GM18907 (cell line): ENCODE results near the gene RGS13.

ENCODE experiments used
- ATAC-seq: cut with Tn5 transposase; IDR thresholded peaks from one replicate; pipeline ENCODE4 v1.9.1; 2021; ENCODE audit warnings: mild to moderate bottlenecking, moderate library complexity; ENCODE audit not compliant: unreplicated experiment

RGS13 gene

DNA sequence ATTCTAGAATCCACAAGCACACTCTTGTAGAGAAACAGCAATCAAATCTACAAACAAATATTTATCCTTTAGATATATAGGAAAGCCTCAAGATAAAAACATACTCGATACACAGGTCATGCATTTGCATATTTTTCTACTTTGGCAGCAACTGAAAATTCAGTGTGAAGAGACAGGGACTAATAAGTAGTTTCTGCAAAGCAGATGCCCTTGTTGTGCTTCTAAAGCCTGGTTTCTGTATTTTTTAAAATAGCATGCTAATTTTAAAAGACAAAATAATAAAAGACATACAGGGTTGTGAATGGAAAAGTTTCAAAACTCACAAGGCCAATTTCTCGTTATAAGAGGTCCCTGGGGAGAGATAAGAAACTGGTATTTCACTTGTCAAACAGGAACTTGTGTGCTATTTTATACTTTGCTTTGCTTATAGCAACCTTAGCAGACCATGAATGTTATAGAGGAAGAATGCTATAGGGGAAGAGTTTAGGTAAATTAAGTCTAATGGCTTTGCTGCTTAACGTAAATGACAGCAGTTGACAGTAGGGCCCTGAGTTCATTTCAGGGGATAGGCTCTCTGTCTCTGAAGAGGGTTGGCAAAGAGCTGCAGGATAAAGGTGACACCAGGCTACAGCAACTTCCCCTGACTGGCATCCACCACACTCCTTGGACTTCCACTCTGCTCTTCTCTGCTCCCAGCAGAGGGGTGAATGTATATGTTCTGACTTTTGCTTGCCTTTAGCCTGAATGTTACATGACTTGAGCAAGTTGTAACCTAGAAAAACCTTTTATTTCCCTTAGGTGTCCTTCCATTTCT lies 9.4 kb upstream of the RGS13 start:
- peak; percentile 95 for ATAC-seq

DNA sequence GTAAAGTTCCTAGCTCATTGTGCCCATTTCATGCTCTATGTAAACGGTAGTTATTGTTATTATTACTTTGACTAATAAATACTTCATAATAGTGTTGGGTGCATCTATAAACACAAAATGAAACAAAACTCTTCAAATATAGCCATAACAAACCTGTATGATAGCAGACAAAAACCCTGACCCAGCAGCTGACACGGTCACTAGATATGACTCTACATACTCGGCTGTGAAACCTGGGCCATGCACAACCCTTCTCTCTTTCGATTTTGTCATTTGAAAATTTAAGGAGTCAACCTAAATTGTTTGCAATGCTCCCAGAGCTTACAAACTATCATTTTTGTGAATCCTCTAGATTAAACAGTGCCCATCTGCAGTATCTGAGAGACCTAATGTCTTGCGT lies 8.0 kb upstream of the RGS13 start:
- ATAC-seq: no peak

DNA sequence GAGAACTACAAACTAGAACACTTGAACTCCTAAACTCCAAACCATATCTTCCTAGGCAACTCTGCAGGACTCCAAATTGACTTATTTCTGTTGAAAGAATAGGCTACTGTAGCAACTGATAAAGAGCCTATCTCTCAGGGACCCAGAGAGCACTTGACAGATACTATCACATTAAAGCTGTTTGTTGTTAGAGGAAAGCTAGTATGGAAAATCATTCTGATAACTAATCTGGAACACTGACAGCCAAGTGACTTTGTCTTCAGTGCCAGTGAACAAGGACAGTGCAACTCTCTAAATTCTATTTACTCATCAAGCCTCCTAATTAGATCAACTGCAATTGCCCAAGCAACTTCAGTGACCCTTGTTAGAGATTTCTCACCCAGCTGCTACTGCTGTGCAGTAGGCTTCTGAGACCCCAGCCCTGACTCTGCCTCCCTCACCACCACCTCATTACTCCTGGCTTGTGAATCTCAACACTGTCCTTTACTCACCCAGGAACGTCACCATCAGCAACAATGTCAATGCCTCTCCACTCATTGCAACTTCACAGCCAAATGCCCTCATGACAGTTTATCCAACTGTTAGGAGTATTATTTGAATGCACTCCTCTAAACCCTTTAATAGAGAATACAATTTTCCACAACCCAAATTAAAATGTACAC lies 7.4 kb upstream of the RGS13 start:
- ATAC-seq: no peak

DNA sequence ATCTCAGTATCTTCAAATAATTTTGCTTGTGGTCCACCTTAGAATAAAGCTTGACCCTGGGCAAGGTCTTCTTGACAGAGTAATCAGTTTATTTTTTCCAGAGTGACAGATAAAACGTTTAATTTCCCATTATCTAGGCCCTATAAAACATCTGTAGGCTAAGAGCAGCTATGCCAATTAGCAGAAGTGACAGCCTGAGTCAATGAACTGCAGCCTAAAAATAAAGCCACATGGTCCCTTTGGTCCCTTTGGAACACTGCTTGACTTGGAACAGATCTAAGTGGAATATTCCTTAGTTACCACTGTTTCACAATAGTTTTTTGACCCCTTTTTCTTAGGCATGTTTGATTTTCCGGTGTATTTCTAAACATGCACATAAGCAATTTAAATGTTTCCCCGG lies 6.3 kb upstream of the RGS13 start:
- no peak for ATAC-seq

DNA sequence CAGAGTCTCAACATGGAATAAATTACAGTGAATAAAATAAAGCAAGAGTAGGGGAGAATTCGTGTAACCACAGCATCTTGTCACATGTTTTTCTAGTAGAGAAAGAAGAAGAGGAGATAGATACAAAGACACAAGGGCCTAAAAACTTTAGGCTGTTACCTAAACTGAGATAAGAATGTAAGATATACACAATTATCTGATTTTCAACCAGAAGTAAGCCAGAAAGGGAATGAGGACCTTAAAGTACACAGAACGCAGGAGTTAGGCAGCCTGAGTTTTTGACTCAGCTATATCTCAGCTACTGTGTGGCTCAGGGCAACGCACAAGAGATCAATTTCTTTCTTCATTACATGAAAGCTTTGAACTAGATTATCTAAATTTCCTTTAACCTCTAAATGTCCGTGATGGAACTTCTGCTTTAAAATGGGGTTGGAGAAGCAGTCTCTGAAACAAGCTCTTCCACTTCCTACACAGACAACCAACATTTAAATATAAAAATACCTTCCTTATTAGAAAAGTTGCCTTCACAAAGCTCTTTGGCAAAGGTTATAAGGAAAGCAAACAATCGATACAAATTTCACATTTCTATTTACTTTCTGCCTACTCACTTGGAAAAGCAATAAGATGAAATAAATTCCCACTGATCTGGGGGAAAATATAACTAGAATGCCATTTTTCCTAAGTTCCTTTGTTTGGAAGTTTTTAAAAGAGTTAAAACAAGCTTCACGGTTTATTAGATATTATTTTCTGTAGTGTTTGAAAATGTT lies 5.2 kb upstream of the RGS13 start:
- no peak for ATAC-seq

DNA sequence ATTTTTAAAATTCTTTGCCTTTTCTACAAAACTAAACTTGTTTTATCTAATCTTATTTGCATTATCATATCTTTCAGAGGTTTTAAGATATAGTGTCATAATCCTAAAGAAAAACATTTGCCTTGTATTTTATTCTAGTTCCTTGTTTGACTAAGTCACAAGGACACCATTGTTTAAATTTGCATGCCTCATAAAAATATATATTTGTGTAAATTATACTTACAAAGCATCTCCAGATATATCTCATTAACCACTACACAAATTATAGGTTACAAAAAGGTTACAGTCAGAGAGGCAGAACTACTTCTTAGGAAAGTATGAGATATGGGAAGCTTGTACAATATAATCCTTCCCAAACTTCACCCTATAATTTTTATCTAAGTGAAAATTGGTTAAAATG lies 4.2 kb upstream of the RGS13 start:
- no peak for ATAC-seq

DNA sequence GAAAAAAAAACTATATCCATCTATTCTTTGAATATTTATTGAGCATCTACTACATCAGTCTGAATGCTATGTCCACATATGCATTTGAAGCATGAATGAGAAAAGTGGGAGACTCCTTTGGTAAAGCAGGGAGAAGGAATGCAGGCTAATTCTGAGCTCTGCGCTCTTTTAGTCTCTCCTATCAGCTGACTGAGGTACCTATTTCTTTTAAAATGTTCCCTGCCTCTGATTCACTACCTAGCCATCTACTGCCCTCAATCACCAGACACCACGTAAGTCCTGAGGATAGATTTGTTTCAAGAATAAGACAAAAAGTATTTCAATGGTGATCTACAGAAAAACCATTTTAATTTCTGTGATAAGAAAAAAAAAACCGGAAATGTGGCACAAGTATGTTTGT lies 3.8 kb upstream of the RGS13 start:
- ATAC-seq: no peak

DNA sequence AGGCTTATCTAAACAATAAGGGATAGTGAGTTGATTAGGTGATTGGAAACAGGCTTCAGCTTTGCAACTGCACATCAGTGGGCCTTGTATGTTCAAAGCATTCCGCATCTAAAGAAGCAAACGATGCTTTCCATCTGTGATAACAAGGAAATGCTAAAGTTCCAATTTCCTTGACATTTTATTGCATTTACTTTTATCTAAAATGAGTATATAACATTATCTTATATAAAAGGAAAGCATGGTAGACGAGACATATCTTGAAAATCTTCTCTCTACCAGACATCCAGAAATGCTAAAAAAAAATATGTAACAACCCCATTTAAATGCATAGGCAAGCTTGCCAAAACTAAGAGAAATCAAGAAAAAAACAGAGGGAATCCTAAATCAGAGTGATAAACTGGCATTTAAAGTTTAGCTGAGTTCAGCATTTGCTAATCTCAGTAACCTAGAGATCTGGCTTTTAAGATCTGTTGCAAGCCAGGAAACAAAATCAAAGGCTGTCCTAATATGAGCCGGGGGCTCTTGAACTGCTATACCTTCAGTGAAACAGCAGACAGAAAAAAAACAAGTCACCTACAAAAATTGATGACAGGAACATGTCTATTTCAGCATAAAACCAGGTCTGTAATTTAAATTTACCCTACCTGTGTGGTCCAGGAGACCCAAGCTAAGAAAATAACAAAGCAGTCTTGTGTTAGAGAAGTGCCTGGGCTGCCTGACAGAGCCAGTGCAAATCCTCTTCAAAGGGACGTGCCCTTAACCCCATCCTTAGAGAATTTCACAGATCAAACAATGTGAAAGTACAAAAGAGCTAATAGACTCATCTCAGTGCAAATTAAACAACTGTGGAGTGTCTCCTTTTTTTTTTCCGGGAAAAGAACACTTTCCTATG lies 3.1 kb upstream of the RGS13 start:
- no peak for ATAC-seq

DNA sequence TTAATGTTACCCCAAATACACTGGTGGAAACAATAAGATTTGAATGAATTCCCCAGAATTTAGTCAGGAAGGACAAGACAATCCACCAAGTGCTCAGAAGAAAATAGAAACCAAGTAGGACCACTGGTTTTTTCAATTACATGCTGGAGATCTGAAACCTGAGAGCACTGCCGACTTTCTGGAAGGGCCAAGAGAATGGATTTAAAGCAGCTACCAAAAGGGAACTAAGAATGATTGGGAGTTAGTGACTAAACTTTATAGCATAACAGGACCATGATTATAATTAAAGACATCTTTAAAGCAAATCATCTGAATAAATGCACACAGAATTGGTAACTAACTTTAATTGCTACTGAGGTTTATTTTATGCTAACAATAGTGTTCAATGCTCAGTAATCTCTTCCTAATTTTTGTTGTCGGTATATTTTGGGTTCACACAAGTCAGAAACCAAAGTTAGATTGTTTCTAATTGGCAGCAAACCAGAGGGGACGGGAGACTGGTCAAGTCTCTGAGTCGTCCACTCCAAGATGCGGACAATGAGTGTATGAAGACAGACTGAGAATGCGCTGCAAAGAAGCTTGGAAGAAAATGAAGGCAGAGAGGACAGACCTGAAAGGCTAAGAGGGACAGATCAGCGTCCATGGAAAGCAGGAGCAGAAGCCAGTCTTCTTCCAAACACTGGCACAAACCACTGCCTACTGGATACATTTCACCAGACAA lies 2.3 kb upstream of the RGS13 start:
- no peak for ATAC-seq

DNA sequence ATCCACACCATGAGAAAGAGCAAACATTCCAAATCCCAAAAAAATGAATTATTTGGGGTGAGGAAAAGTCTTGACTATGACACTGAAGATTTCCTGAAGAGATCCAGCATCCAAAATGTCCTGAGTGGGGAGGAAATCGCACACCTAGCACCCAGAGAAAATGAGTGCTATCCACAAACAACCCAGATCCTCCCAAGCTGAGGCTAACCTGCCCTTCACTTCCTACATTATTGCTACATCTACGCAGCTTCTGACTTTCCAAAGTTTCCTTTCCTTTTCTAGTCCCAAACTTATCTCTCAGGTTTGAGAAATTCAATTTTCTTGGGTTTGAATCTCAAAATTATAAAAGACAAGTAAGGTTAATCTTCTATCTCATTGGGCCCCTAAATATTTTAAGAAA lies 906 bp upstream of the RGS13 start:
- no peak for ATAC-seq

DNA sequence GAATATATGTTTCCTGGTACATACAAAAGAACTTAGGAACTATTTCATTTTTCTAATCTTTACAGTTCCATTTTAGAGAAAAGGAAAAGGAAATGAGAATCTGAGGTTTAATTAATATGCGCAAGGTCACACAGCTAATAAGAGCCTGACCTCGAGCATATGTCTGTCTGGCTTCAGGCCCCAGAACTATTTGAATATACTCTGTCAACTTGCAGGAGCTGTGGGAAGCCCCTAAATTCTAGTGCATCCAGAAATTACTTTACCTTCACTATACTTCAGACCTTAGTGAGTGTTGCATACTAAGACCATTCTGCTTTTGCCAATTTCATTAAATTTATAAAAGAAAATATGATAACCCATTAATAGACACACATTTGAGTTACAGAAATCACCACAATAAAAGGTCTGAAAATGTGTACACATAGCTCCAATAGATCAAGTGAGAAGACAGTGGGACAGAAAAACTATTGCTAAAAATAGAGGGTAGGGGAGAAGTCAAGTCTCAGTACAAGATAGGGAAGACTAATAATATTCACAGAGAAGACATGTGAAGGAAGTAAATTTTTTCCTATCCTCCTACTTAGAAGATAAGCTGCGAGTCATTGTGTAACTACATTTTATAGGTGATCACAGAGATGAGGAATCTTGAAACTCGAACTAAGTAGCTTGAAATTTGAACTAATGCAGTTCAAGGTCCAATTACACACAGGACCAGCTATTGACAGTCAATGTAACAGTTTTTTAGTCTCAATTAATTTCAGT lies 3.8 kb downstream of the RGS13 start:
- ATAC-seq: peak; percentile 94

DNA sequence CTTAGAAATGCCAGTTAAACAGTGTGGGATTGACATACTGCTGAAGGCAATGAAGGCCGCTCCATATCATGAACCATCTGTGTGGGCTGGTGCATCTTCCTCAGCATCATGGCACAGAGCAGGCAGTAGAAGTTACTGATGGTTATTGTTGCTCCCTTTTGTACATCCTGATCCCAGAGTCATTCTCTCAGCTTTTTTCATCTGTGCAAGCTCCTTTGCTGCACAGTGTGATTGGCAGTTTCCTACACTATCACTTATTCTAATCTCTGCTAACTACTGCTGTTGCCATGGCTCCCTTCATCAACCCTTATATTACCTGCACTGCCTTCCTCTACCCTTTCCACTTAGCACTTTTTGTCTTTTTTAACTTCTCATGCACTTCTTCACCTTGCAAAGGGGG lies 16.2 kb downstream of the RGS13 start:
- ATAC-seq: no peak

DNA sequence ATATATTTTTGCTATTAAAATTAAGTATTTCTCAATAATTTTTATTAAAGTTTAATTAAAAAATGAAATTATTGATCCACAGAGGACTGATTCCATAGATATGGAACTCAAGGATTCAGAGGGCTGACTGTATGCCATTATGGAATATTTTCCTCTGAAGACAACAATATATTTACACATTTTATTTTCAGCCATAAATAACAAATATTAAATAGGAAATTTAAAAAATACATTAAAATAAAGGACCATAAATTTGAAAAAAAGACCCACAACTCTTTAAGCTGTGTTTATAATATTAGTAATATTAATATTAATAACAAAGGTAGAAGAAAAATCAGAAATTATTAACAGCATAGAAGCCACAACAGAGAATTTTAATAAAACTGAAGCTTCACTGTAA lies 18.2 kb downstream of the RGS13 start:
- no peak for ATAC-seq

DNA sequence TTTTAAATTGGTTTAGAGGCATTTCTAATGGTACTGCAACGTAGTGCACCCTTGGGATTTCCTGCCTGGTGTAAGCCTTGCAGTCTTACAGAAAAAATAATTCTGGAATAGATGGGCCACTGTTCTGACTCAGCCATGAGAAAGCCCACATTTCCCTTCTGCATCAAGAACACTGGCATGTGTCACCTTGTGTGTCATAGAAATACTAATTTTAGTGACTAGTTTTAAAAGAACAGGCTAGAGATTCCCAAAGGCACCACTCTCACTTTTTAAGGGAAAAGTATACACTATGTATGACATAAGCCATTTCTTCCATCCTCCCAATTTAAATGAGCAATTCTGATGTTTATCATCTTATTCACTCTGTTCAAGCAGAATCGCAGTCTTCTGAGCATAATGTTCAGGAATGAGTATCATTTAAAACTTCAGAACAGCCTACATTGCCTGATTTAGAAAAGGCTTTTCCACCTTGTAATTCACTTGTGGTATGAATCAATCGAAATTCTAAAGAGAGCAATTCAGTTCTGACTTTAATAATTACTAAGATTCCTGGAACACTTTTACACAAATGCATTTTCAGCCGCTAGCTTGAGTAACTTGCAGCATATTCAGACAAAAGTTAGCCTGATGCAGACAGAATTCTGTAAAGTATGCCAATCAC lies 18.8 kb downstream of the RGS13 start:
- no peak for ATAC-seq

DNA sequence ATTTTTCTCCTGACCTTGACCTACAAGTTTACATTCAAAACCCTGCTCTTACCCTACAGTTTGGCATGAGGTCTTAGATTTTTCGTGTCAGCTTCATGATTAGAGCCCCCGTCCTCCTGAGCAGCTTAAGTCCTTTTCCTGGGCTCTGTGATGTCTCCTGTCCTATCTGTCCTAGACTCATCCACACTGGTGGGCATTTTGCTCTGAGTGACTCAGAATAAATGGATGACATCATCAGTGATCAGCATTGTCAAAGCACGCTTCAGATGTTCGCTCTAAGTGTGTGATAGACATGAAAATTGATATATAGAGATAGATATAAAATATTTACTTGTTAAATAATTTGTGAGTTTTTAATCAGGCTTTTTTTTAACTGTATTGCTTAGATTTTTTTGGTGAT lies 21.8 kb downstream of the RGS13 start:
- ATAC-seq: no peak

DNA sequence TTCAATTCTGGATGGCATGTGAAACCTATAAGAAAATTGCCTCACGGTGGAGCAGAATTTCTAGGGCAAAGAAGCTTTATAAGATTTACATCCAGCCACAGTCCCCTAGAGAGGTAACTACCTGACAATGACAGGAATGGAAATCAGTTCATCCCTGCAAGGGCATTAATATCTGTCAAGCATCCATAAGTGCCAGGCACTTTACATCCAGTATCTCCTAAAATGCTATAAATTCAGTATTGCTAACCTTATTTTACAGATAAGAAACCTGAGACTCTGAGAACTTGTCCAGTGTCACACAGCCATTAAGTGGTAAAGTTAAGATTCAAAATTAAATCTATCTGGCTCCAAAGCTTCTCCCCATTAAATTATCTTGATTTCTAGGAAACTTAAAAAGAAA lies 22.3 kb downstream of the RGS13 start:
- no peak for ATAC-seq

DNA sequence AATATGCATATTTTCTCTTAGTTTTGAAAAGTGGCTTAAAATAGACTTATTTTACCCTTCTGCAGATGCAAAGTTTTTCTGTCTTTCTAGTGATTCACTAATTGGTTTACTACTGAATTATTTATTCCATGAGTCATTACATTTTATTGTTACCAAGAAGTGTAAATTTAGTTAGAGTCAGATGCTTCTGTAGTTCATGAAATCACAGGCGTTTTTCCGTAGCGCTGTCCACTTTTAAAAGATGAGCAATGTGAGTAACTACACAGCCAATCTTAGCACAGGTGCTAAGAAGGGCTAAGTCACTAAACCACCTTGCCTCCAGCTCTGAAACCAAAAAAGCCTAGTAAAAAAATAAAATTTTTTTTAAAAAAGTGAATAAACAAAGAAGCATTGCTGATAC lies 24.7 kb downstream of the RGS13 start:
- no peak for ATAC-seq

DNA sequence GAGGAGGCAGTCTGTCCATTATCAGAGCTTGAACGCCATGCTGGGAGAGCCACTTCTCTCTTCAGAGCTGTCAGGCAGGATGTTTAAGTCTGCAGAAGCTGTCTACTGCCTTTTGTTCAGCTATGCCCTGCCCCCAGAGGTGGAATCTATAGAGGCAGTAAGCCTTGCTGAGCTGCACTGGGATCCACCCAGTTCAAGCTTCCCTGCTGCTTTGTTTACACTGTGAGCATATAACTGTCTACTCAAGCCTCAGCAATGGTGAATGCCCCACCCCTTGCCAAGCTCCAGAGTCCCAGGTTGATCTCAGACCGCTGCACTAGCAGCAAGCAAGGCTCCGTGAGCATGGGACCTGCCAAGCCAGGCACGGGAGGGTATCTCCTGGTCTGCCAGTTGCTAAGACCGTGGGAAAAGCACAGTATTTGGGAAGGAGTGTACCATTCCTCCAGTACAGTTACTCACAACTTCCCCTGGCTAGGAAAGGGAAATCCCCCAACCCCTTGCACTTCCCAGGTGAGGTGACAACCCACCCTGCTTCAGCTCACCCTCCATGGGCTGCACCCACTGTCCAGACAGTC lies 32.5 kb downstream of the RGS13 start:
- ATAC-seq: no peak

DNA sequence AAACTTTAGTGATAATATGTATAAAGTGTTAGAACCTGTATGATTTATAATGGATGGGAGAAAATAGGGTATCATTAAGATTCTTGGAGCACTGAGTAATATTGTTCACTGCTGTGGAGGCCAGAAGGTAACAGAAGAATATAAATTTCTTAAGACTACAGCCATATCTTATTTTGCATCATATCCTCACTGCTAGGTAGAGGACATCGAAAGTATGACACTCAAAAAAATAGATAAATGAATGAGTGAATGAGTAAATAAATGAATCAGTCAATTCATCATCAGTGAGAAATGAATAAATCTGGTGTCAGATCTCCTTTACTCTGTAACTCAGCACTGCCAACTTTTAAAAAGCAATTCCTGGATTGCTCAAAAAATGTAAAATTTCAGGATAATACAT lies 33.2 kb downstream of the RGS13 start:
- ATAC-seq: no peak
